Measurements from ENCODE around the gene PAF1.

Gene PAF1

GRCh38 chr19:39416152-39417120 is 25.5 kb upstream of the PAF1 start:
- DNase-seq (ENCODE audit: low spot score) = no peak

- no peak for DNase-seq (ENCODE audit: low spot score)
Measured at GRCh38 chr19:39415111-39416046, 24.5 kb upstream of the PAF1 start.

- no peak for DNase-seq (ENCODE audit: low spot score)
Measured at GRCh38 chr19:39413911-39414608, 23.2 kb upstream of the PAF1 start.

- DNase-seq (ENCODE audit: low spot score) = peak; percentile 47
Measured at GRCh38 chr19:39413272-39413910, 22.5 kb upstream of the PAF1 start.

GRCh38 chr19:39412867-39413271 is 22.0 kb upstream of the PAF1 start:
- no peak for DNase-seq (ENCODE audit: low spot score)

- peak; percentile 100 for DNase-seq (ENCODE audit: low spot score)
Measured at GRCh38 chr19:39412100-39412866, 21.4 kb upstream of the PAF1 start, which contains the start of gene PLEKHG2. Gene PLEKHG2, plus strand, starts transcription at chr19:39412669. Its CDS starts 1,418 bp downstream, at chr19:39414087.

GRCh38 chr19:39411832-39412099 is 20.9 kb upstream of the PAF1 start:
- DNase-seq (ENCODE audit: low spot score) = peak; percentile 96

GRCh38 chr19:39411081-39411831 is 20.4 kb upstream of the PAF1 start:
- DNase-seq (ENCODE audit: low spot score) = peak; percentile 87

GRCh38 chr19:39410831-39411080 is 19.9 kb upstream of the PAF1 start:
- DNase-seq (ENCODE audit: low spot score) = no peak

- DNase-seq (ENCODE audit: low spot score) = peak; percentile 54
Measured at GRCh38 chr19:39410017-39410830, 19.3 kb upstream of the PAF1 start.

GRCh38 chr19:39409208-39410016 is 18.5 kb upstream of the PAF1 start:
- DNase-seq (ENCODE audit: low spot score) = peak; percentile 99

- peak; percentile 58 for DNase-seq (ENCODE audit: low spot score)
Measured at GRCh38 chr19:39408392-39409207, 17.7 kb upstream of the PAF1 start.

GRCh38 chr19:39407660-39408391 is 16.9 kb upstream of the PAF1 start:
- DNase-seq (ENCODE audit: low spot score) = peak; percentile 65

GRCh38 chr19:39407410-39407659 is 16.4 kb upstream of the PAF1 start:
- no peak for DNase-seq (ENCODE audit: low spot score)

GRCh38 chr19:39406656-39407409 is 15.9 kb upstream of the PAF1 start, which contains the start of gene ZFP36:
Gene ZFP36, plus strand, starts transcription at chr19:39406847. Its CDS starts 58 bp downstream, at chr19:39406905.
- DNase-seq (ENCODE audit: low spot score) = peak; percentile 93

GRCh38 chr19:39405958-39406655 is 15.2 kb upstream of the PAF1 start:
- DNase-seq (ENCODE audit: low spot score) = peak; percentile 59

Measured in SW480 (cell line).